ENCODE data around the gene LAMB2. TPM values are rescaled to one million over a fixed set of nuclear protein-coding genes. Genes with fewer than 3 reads are reported as not detected.

LAMB2 gene
- total RNA-seq, 2 donors from 2014 or later = 83.5 to 112 TPM

DNA sequence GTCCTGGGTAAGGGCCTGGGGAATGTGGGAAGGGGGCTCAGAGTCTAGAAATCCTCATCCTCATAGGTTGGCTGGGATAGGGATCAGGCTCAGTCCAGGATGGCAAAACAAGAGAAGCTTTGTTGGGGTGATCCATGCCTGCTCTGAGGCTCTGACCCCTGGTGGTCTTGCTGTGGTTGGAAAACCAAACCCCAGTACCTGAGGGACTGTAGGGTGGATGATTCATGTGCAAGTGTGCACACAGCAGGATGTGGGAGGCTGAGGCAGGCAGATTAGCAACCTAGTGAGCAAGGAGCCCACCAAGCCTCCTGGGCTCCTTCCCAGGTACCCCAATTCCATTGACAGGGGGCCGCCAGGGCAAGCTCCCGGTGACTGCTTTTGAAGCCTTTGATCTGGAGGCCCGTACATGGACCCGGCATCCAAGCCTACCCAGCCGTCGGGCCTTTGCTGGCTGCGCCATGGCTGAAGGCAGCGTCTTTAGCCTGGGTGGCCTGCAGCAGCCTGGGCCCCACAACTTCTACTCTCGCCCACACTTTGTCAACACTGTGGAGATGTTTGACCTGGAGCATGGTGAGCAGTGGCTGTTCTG, 41.6 kb upstream of the LAMB2 start:
- Histone ChIP-seq H3K4me1 (no peaks in the 10 kb centered on the region), H3K27me3 (no peaks in the 10 kb centered on the region), H3K4me3 (no peak overlapping the region), H3K9me3 (no peaks in the 10 kb centered on the region), H3K36me3 (no peaks in the 10 kb centered on the region), H3K27ac (no peak overlapping the region), H3K9ac (ENCODE audit: low read depth in 2 of 2, low read length in 2 of 2) (no peak overlapping the region)
- intact Hi-C loops (cut with DNase I) = loop anchor here (5.0 kb wide), 1 partner anchor 103 kb away; the partner anchor contains the start of gene C3orf62
- TF ChIP-seq, protein P1, sequence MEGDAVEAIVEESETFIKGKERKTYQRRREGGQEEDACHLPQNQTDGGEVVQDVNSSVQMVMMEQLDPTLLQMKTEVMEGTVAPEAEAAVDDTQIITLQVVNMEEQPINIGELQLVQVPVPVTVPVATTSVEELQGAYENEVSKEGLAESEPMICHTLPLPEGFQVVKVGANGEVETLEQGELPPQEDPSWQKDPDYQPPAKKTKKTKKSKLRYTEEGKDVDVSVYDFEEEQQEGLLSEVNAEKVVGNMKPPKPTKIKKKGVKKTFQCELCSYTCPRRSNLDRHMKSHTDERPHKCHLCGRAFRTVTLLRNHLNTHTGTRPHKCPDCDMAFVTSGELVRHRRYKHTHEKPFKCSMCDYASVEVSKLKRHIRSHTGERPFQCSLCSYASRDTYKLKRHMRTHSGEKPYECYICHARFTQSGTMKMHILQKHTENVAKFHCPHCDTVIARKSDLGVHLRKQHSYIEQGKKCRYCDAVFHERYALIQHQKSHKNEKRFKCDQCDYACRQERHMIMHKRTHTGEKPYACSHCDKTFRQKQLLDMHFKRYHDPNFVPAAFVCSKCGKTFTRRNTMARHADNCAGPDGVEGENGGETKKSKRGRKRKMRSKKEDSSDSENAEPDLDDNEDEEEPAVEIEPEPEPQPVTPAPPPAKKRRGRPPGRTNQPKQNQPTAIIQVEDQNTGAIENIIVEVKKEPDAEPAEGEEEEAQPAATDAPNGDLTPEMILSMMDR (IDR thresholded peaks at IDR 0.05) = no peak
- no peak for DNase-seq

DNA sequence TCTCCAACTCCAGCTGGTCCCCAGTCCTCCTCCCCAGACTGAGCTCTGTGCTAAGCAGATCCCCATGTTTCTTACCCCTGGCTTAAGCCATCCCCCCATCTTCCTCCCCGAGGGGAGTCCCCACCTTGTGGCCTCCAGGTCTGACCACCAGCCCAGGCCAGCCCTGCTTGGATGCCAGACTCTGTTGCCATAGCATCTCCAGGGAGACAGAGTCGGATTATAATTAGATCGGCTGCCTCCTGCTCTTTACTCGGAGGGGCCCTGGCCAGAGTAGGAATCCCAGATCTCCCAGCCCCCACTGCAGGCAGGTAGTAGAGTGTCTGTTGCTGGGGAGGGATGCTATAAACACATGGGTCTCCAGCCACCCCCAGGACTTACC, 40.9 kb upstream of the LAMB2 start:
- DNase-seq = no peak
- no peak overlapping the region for H3K27ac ChIP-seq
- no peaks in the 10 kb centered on the region for H3K27me3 ChIP-seq
- no peaks in the 10 kb centered on the region for H3K36me3 ChIP-seq
- no peaks in the 10 kb centered on the region for H3K9me3 ChIP-seq
- peak overlapping the region; percentile 43 to 72 for H3K9ac ChIP-seq (ENCODE audit: low read depth in 2 of 2, low read length in 2 of 2)
- no peaks in the 10 kb centered on the region for H3K4me1 ChIP-seq
- TF ChIP-seq, protein P1 (IDR thresholded peaks at IDR 0.05) = no peak
- H3K4me3 ChIP-seq = no peak overlapping the region
- intact Hi-C loops (cut with DNase I) = loop anchor here (5.0 kb wide), 1 partner anchor 104 kb away; the partner anchor contains the start of gene C3orf62

DNA sequence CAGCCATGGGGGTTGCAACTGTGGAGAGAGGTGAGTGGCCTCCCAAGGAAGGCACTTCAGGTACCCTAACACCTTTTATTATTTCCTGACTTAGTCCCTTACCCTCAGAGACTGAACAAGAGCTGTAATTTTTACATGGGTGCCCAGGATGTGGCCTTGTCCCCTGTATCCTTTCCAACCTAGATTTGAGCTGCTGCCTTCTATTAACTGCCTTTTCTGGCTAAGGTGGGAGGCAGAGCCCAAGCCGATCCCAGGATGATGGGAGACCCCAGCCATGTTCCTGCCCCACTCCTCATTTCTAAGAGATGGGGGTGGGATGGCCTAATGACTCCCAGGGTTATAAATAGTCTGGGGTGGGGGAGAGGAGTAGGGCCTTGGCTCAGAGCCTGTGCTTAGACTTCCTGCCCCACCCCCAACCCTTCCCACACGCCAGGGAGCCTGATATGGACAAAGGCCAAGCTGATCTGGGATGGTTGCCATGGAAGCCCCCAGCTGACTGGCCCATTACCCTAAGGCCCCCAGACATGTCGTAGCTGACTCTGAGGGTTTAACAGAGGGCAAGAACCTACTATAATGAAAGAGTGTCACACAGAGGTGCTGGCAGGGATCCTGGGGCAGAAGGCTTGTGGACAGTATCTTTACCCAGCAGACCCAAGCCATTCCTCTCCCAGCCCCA, 40.4 kb upstream of the LAMB2 start:
- intact Hi-C loops (cut with DNase I) = loop anchor here (5.0 kb wide), 1 partner anchor 104 kb away; the partner anchor contains the start of gene C3orf62
- Histone ChIP-seq H3K4me3 (peak overlapping the region; percentile 57), H3K9me3 (no peaks in the 10 kb centered on the region), H3K9ac (ENCODE audit: low read depth in 2 of 2, low read length in 2 of 2) (peak overlapping the region; percentile 72 to 95), H3K27ac (no peak overlapping the region), H3K4me1 (no peaks in the 10 kb centered on the region), H3K36me3 (no peaks in the 10 kb centered on the region), H3K27me3 (no peaks in the 10 kb centered on the region)
- no peak for DNase-seq
- TF ChIP-seq, protein P1 (IDR thresholded peaks at IDR 0.05) = no peak

DNA sequence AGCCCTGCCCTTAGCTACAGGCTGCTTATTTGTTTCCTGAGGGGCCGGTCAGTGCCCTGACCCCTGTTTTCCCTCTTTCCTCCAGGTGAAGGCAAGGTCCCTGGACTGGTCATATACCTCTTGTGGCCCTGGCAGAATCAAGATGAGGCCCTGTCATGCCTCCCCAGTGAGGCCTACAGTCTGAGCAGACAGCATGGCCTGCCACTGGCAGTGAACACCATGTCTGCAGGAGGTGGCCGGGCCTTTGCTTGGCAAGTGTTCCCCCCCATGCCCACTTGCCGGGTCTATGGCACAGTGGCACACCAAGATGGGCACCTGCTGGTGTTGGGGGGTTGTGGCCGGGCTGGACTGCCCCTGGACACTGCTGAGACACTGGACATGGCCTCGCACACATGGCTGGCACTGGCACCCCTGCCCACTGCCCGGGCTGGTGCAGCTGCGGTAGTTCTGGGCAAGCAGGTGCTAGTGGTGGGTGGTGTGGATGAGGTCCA, 39.7 kb upstream of the LAMB2 start:
- Histone ChIP-seq H3K9me3 (no peaks in the 10 kb centered on the region), H3K27me3 (no peaks in the 10 kb centered on the region), H3K36me3 (no peaks in the 10 kb centered on the region), H3K4me3 (peak overlapping the region; percentile 57), H3K9ac (ENCODE audit: low read depth in 2 of 2, low read length in 2 of 2) (peak overlapping the region; percentile 72 to 95), H3K27ac (peak overlapping the region; percentile 53), H3K4me1 (no peaks in the 10 kb centered on the region)
- TF ChIP-seq, protein P1 (IDR thresholded peaks at IDR 0.05) = no peak
- DNase-seq = no peak
- intact Hi-C loops (cut with DNase I) = loop anchor here (5.0 kb wide), 1 partner anchor 105 kb away; the partner anchor contains the start of gene C3orf62

DNA sequence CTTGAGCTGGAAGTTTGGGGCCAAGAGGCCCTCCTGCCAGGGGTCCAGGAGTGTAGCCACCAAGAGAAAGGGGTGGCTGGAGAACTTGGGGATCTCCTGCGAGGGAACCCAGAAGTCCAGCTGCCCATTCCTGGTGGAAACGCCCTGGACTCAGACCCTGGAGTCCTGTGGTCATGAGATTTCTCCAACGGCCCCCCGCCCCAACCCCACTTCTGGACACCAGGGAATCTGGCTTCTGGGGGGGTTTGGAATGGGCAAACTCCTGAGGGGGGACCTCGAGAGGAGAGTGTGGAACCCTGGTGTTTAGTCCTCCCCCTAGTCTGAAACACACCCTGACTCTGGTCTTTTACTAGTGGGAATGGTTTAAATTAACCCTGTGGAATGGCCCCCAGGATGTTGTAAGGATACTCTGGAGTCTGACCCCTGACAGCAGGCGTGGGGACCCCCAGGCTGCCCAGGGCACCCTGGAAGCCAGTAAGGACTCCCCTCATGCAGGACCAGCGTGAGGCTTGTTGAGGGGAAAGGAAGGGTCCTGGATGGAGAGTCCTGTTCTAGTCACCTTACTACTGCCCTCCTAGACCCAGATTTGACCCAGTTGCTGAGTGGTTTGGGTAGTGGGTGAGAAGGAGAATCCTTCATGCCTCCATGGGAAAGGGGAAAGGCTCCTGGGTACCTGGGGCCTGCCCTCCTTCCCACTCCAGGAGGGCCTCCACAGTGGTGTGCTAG, 39.1 kb upstream of the LAMB2 start:
- intact Hi-C loops (cut with DNase I) = loop anchor here (5.0 kb wide), 1 partner anchor 105 kb away; the partner anchor contains the start of gene C3orf62
- Histone ChIP-seq H3K9me3 (no peaks in the 10 kb centered on the region), H3K36me3 (no peaks in the 10 kb centered on the region), H3K4me1 (no peaks in the 10 kb centered on the region), H3K27ac (peak overlapping the region; percentile 53), H3K9ac (ENCODE audit: low read depth in 2 of 2, low read length in 2 of 2) (peak overlapping the region; percentile 72 to 95), H3K4me3 (peak overlapping the region; percentile 57), H3K27me3 (no peaks in the 10 kb centered on the region)
- TF ChIP-seq, protein P1 (IDR thresholded peaks at IDR 0.05) = no peak
- DNase-seq = no peak
